ENCODE measurements around the gene RAE1. TPM values are rescaled to one million over a fixed set of nuclear protein-coding genes. Genes with fewer than 3 reads are reported as not detected.
"Not testable (repeated sequence)": the region's sequence is repeated elsewhere in the genome, so short reads cannot be mapped to it uniquely, and the experiment has no call there.

RAE1 gene
- total and polyA plus RNA-seq, 12 donors = 8.8 to 46.9 (median 22.5) TPM

DNA sequence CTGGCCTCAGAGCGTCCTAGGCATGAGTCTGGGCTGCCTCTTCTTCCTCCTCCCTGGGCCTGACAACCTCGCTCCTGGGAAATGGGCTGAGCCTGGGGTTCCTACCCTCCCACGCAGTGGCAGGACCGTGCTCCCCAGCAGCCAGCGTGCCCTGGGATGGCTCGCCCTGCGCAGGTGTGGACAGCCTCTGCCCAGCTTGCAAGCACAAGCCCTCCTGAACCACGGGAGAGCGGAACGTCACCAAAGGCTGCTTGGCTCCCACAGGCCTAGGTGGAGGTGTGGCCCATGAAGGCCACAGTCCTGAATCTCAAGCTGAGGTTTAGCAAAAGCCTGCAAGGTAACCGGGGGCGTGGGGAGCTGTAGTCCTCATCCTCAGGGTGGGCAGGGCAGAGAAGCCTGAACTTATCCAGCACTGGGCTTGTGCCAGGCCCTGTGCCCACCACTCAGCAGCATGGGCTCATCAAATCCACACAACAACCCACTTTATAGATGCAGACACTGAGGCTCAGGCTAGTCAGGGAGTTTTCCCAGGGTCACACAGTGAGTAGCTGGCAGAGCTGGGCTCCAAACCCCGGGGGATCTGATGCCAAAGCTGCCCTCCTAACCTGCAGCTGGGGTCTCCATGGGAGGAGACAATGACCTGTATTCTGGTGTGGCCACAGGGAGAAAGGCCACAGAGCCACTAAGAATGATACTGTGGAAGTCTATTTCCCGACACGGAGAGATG lies 65.4 kb downstream of the RAE1 start:
- TF ChIP-seq POLR2A (IDR thresholded peaks at IDR 0.05) = no peak
- TF ChIP-seq, protein P1, sequence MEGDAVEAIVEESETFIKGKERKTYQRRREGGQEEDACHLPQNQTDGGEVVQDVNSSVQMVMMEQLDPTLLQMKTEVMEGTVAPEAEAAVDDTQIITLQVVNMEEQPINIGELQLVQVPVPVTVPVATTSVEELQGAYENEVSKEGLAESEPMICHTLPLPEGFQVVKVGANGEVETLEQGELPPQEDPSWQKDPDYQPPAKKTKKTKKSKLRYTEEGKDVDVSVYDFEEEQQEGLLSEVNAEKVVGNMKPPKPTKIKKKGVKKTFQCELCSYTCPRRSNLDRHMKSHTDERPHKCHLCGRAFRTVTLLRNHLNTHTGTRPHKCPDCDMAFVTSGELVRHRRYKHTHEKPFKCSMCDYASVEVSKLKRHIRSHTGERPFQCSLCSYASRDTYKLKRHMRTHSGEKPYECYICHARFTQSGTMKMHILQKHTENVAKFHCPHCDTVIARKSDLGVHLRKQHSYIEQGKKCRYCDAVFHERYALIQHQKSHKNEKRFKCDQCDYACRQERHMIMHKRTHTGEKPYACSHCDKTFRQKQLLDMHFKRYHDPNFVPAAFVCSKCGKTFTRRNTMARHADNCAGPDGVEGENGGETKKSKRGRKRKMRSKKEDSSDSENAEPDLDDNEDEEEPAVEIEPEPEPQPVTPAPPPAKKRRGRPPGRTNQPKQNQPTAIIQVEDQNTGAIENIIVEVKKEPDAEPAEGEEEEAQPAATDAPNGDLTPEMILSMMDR (IDR thresholded peaks at IDR 0.05) = no peak
- intact Hi-C loops (cut with DNase I) = no loop called here

DNA sequence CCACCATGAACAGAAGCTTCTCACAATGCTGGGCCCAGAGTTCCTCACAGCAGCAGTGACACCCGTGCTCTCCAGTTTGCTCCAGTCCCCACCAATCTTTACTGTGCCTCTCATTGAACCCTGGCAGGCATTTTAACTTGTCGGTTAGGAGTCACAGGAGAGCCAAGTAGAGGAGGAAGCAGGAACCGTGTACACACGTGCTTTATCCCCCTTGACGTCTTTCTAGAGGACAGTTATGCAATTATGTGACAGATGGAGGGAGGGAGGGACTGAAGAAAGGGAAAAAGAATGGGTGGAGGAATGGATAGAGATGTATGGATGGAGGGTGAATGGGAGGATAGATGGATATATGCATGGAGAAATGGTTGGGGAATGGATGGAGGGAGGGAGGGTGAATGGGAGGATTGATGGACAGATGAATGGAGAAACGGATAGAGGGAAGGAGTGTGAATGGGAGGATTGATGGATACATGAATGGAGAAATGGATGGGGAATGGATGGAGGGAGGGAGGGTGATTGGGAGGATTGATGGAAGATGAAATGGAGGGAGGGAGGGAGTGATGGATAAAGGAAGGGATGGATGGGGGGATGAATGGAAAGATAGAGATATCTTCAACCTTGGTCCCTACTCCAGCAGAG lies 66.1 kb downstream of the RAE1 start:
- DNase-seq = no peak
- Histone ChIP-seq H3K4me1 (replicated peaks in 1 of 2) (no peaks in the 10 kb centered on the region), H3K27ac (no peak overlapping the region), H3K27me3 (no peaks in the 10 kb centered on the region), H3K4me3 (no peak overlapping the region), H3K9me3 (replicated peaks in 1 of 3) (no peaks in the 10 kb centered on the region), H3K36me3 (replicated peaks in 1 of 2) (no peaks in the 10 kb centered on the region)
- WGBS, 4 donors = 37 to 49% (median 47%) methylated on average over 5 to 6 of the region's 6 CpGs
- intact Hi-C loops (cut with DNase I) = no loop called here
- TF ChIP-seq, protein P1 (IDR thresholded peaks at IDR 0.05) = no peak
- TF ChIP-seq POLR2A (IDR thresholded peaks at IDR 0.05) = no peak

More for the DNA sequence above, 65.4 kb downstream of the RAE1 start:
- Histone ChIP-seq H3K4me1 (replicated peaks in 1 of 2) (no peaks in the 10 kb centered on the region), H3K4me3 (no peak overlapping the region), H3K36me3 (replicated peaks in 1 of 2) (no peaks in the 10 kb centered on the region), H3K27ac (no peak overlapping the region), H3K27me3 (no peaks in the 10 kb centered on the region), H3K9me3 (replicated peaks in 1 of 3) (no peaks in the 10 kb centered on the region)
- DNase-seq = no peak
- WGBS, 4 donors = 80 to 94% (median 92%) methylated on average over 7 to 15 of the region's 15 CpGs

DNA sequence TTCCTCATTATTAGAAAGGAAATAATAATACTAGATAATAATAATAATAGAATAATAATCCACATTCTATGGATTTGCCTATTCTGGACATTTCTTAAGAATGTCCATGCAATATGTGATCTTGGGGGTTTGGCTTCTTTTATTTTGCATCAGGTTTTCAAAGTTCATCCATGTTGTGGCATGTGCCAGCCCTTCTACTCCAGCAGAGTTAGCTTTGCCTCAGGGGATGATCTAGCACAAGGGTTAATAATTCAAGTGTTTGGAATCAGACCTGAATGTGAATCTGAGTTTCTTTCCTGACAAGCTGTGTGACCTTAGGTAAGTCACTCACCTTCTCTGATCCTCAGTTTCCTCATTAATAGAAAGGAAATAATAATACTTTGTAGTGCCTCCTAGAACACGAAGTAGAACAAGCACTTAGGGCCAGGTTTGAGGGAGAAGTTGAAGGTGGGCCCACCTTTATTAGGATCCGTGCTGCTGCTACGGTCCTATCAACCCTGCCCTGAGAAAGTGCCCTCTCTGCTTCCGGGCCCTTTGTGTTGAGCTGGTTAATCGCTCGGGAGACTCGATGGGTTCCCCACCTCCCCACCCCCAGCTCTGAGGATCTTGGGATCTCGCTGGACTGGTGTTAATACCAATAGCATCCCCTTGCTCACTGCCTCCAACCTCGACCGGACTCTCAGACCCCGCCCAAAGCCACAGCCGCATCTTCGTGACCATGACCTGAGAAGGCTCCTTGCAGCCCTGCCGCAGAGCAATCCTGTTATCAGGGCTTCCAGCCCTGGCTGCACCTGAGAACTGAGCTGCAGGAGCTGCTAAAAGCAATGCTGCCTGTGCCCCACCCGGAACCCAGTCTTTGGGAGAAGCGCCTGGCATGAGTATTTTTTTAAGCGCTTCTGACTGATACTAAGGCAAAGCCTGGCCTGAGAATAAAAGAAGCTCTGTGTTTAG lies 67.0 kb downstream of the RAE1 start:
- TF ChIP-seq, protein P1 (IDR thresholded peaks at IDR 0.05) = no peak
- no peak for TF ChIP-seq POLR2A (IDR thresholded peaks at IDR 0.05)
- no peaks in the 10 kb centered on the region for H3K36me3 ChIP-seq (replicated peaks in 1 of 2)
- no peak overlapping the region for H3K27ac ChIP-seq
- no peaks in the 10 kb centered on the region for H3K27me3 ChIP-seq
- no peaks in the 10 kb centered on the region for H3K4me1 ChIP-seq (replicated peaks in 1 of 2)
- intact Hi-C loops (cut with DNase I) = no loop called here
- H3K9me3 ChIP-seq (replicated peaks in 1 of 3) = no peaks in the 10 kb centered on the region
- no peak for DNase-seq
- 44 to 55% (median 46%) methylated on average over 11 to 17 of the region's 17 CpGs for WGBS, 4 donors
- H3K4me3 ChIP-seq = no peak overlapping the region

DNA sequence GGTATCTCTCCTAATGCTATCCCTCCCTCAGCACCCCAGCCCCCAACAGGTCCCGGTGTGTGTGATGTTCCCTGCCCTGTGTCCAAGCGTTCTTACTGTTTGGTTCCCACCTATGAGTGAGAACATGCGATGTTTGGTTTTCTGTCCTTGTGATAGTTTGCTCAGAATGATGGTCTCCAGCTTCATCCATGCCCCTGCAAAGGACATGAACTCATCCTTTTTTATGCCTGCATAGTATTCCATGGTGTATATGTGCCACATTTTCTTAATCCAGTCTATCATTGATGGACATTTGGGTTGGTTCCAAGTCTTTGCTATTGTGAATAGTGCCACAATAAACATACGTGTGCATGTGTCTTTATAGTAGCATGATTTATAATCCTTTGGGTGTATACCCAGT lies 68.4 kb downstream of the RAE1 start:
- H3K9me3 ChIP-seq (replicated peaks in 1 of 3); intact Hi-C loops (cut with DNase I); H3K36me3 ChIP-seq (replicated peaks in 1 of 2); H3K27ac ChIP-seq; H3K4me3 ChIP-seq; DNase-seq; H3K4me1 ChIP-seq (replicated peaks in 1 of 2); H3K27me3 ChIP-seq: not testable (repeated sequence)
- WGBS, 4 donors = 86 to 97% (median 90%) methylated on average over 3 to 4 of the region's 4 CpGs
